Activated T-helper 2 cell treated with anti-CD3 and anti-CD28 coated beads, Interferon-gamma antibody, Interleukin-2, Interleukin-4, amounts not matched to agents 10 μg/mL and 5 μg/mL and 100 μg/mL, durations not matched to agents 14 hours and 24 hours and 36 hours (primary cell): Measurements from ENCODE around the gene IRAK1BP1. TPM values are rescaled to one million over a fixed set of nuclear protein-coding genes. Genes with fewer than 3 reads are reported as not detected.
"Not testable (repeated sequence)": the region's sequence is repeated elsewhere in the genome, so short reads cannot be mapped to it uniquely, and the experiment has no call there.

Experiments used
- DNase-seq: peaks from one replicate; pipeline ENCODE4 v3.0.0; 2021; ENCODE audit warnings: low spot score
- H3K27ac Mint-ChIP-seq: one replicate; pipeline ENCODE4 v1.8.0; 2021; ENCODE audit warnings: mixed read lengths
- H3K27me3 Mint-ChIP-seq: one replicate; pipeline ENCODE4 v1.8.0; 2021; ENCODE audit warnings: low read depth, mixed read lengths
- H3K36me3 Mint-ChIP-seq: one replicate; pipeline ENCODE4 v1.8.0; 2021; ENCODE audit warnings: low read depth, mixed read lengths
- H3K4me1 Mint-ChIP-seq: one replicate; pipeline ENCODE4 v1.8.0; 2021; ENCODE audit warnings: low read depth, mixed read lengths
- H3K4me3 Mint-ChIP-seq: one replicate; pipeline ENCODE4 v1.8.0; 2021; ENCODE audit warnings: low read depth, mild to moderate bottlenecking, moderate library complexity, mixed read lengths
- H3K9me3 Mint-ChIP-seq: one replicate; pipeline ENCODE4 v1.8.0; 2021; ENCODE audit warnings: mixed read lengths
- intact Hi-C: fragments of 100-400 bp; cut with micrococcal nuclease; formaldehyde crosslinking; loops from one replicate; pipeline ENCODE4 v1.15.1; 2023
- total RNA-seq: library from RNA; stranded (reverse); gene quantifications from 2 replicates; pipeline ENCODE4 v1.2.3, GENCODE V29; 2022

The IRAK1BP1 gene
- total RNA-seq, 1 donor from 2014 or later = 2.6 TPM

DNA sequence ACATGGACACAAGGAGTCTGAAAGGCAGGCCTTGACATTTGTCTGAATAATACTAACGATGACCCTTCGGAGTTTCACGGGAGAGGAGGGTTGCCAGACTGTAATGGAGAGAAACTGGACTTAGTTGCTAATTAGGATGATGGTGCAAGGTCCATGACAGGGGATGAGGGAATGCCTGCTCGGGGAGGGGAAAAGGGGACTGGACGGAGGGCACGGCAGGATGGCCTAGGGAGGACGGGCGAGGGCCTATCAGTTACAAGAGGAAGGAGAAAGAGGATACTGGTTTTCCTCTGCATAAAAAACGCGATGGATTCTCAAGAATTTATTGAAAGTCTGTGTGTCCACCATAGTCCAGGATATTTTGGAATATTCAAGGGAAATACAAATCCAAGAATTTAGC is 42.7 kb downstream of the IRAK1BP1 start:
- Mint-ChIP-seq H3K4me1 (peaks cover 10% of the 10 kb centered on the region), H3K9me3 (no peaks in the 10 kb centered on the region), H3K4me3 (peak overlapping the region; percentile 22), H3K36me3 (no peaks in the 10 kb centered on the region), H3K27me3 (peaks cover 27% of the 10 kb centered on the region), H3K27ac (no peak overlapping the region)
- DNase-seq = no peak
- intact Hi-C loops = loop anchor here (5.0 kb wide), 1 partner anchor 43 kb away; the partner anchor contains the start of gene IRAK1BP1

- no peaks in the 10 kb centered on the region for H3K36me3 Mint-ChIP-seq
- intact Hi-C loops = loop anchor here (5.0 kb wide), 1 partner anchor 43 kb away; the partner anchor contains the start of gene IRAK1BP1
- H3K27me3 Mint-ChIP-seq = peaks cover 27% of the 10 kb centered on the region
- H3K4me3 Mint-ChIP-seq = peak overlapping the region; percentile 72
- peaks cover 2% of the 10 kb centered on the region for H3K9me3 Mint-ChIP-seq
- peak; percentile 19 for DNase-seq
- no peak overlapping the region for H3K27ac Mint-ChIP-seq
- H3K4me1 Mint-ChIP-seq = peaks cover 10% of the 10 kb centered on the region
Measured at GRCh38 chr6:78910591-78911171, 43.3 kb downstream of the IRAK1BP1 start.

DNA sequence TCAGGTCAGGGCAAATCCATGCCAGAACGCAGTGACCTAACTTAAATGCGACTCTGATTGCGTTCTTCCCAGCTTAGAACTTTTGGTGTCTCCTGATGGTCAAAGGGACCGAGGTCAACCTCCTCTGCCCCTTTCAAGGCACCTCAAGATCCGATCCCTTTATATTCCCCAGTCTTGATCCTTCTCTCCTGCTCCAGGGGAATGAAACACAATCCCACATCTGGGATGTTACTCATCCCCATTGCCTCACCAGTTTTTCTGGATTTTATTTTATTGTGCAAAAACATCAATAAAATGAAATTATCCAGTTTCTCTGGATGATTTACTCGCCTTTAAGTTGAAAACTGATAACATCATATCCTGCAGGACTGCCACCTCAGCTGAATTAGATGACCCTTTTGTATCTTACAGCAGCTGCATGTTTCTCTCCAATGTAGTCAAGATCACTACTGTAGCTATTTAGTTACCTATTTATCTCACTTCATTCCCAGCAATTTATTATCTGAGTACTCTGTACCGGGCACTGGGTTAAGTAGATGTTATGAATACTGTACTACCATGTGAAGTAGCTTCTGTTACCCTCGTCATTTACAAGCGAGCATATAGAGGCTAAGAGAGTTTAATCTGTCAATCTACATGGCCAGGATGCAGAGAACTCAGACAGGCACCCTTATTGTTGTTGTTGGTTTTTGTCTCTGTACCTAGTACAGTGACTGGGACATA is 44.0 kb downstream of the IRAK1BP1 start:
- intact Hi-C loops = loop anchor here (5.0 kb wide), 1 partner anchor 44 kb away; the partner anchor contains the start of gene IRAK1BP1
- Mint-ChIP-seq H3K36me3 (no peaks in the 10 kb centered on the region), H3K4me3 (peak overlapping the region; percentile 72), H3K4me1 (peaks cover 10% of the 10 kb centered on the region), H3K27me3 (peaks cover 27% of the 10 kb centered on the region), H3K9me3 (peaks cover 9% of the 10 kb centered on the region), H3K27ac (no peak overlapping the region)
- DNase-seq = no peak

DNA sequence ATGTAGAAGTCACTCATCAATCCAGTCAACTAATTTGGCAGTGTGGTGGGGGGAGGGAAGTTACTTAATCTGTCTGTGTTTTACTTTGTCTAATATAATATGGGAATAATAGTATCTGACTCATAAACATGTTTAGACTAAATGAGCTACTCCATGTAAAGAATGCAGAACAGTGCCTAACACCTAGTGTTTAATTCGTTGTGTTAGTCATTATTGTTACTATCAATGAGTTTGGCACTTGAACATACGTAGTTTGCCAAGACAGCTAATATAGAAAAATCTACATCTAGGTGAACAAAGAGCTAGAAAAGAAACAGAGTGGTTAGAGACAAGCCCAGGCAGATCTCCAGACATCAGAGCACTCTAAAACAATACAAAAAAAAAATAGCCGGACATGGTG is 49.1 kb downstream of the IRAK1BP1 start:
- Mint-ChIP-seq H3K36me3 (peaks cover 6% of the 10 kb centered on the region), H3K9me3 (peaks cover 36% of the 10 kb centered on the region), H3K4me1 (peaks cover under 1% of the 10 kb centered on the region), H3K27ac (no peak overlapping the region), H3K4me3 (no peak overlapping the region), H3K27me3 (peaks cover 13% of the 10 kb centered on the region)
- intact Hi-C loops = no loop called here
- DNase-seq = no peak

DNA sequence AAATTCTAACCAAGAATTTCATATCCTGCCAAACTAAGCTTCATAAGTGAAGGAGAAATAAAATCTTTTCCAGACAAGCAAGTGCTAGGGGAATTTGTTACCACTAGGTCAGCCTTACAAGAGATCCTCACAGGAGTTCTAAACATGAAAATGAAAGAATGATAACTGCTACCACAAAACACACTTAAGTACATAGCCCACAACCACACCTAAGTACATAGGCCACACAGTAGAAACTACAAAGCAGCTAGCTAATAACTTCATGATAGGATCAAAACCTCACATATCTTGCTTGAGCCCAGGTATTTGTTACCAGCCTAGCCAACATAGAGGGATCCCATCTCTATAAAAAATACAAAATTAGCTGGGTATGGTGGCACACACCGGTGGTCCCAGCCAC is 50.4 kb downstream of the IRAK1BP1 start:
- Mint-ChIP-seq H3K27ac (no peak overlapping the region), H3K36me3 (peaks cover 6% of the 10 kb centered on the region), H3K27me3 (peaks cover 4% of the 10 kb centered on the region), H3K4me1 (no peaks in the 10 kb centered on the region), H3K9me3 (peaks cover 43% of the 10 kb centered on the region), H3K4me3 (no peak overlapping the region)
- DNase-seq = no peak
- intact Hi-C loops = no loop called here

DNA sequence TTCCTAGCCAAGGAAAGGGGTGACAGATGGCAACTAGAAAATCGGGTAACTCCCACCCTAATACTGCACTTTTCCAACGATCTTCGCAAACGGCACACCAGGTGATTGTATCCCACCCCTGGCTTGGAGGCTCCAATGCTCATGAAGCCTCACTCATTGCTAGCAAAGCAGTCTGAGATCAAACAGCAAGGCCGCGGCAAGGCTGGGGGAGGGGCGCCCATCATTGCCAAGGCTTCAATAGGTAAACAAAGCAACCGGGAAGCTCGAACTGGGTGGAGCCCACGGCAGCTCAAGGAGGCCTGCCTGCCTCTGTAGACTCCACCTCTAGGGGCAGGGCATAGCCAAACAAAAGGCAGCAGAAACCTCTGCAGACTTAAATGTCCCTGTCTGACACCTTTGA is 53.8 kb downstream of the IRAK1BP1 start:
- DNase-seq, H3K27ac Mint-ChIP-seq, H3K4me3 Mint-ChIP-seq, H3K27me3 Mint-ChIP-seq, H3K4me1 Mint-ChIP-seq, intact Hi-C loops, H3K36me3 Mint-ChIP-seq: not testable (repeated sequence)
- H3K9me3 Mint-ChIP-seq = peaks cover 45% of the 10 kb centered on the region

- H3K36me3 Mint-ChIP-seq = no peaks in the 10 kb centered on the region
- no peak for DNase-seq
- intact Hi-C loops = no loop called here
- H3K27me3 Mint-ChIP-seq = peaks cover 4% of the 10 kb centered on the region
- no peak overlapping the region for H3K4me3 Mint-ChIP-seq
- no peak overlapping the region for H3K27ac Mint-ChIP-seq
- peaks cover 28% of the 10 kb centered on the region for H3K9me3 Mint-ChIP-seq
- H3K4me1 Mint-ChIP-seq = no peaks in the 10 kb centered on the region
Measured at GRCh38 chr6:78925317-78925716, 58.0 kb downstream of the IRAK1BP1 start.

DNA sequence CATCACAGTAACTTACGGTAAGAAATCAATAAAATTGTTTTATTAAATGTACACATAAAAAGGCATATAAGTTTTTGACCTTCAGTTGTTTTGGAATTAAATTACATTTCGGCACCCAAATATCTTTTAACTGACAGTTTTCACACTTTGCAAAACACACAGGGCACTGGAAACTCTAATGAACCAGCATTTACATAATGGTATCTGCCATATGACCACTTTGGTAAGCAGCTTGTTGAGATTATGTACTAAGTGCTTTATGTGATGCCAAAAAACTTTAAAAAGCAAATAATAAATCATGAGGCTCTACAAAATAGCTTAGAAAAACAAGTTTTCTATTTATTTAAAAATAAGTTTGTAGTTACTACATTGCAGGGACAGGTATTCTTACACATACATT is 68.2 kb downstream of the IRAK1BP1 start:
- peaks cover 21% of the 10 kb centered on the region for H3K36me3 Mint-ChIP-seq
- no peaks in the 10 kb centered on the region for H3K9me3 Mint-ChIP-seq
- intact Hi-C loops = no loop called here
- H3K4me3 Mint-ChIP-seq = no peak overlapping the region
- no peaks in the 10 kb centered on the region for H3K4me1 Mint-ChIP-seq
- DNase-seq = no peak
- H3K27me3 Mint-ChIP-seq = no peaks in the 10 kb centered on the region
- H3K27ac Mint-ChIP-seq = no peak overlapping the region

DNA sequence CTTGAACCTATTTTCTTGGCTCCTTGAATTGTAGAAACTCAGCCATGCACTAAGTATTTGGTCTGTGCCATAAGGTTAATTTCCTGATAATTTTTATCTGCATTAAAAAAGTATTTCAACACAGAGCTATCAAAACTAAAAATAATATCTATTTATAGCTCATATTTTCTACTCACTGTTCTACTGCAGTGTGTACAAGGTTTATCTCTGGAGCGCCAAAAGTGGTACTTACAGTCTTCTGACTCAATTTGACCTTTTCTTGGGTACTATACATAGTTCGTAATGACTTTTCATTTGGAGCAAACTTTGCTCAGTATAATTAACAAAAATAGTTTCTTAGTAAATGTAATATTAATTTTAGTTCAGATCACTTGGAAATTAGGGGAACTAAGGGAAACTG is 69.2 kb downstream of the IRAK1BP1 start:
- no peak overlapping the region for H3K4me3 Mint-ChIP-seq
- no peaks in the 10 kb centered on the region for H3K27me3 Mint-ChIP-seq

GRCh38 chr6:78942446-78942845 is 75.1 kb downstream of the IRAK1BP1 start:
- no peaks in the 10 kb centered on the region for H3K4me1 Mint-ChIP-seq
- no peak for DNase-seq
- H3K36me3 Mint-ChIP-seq = peaks cover 58% of the 10 kb centered on the region
- no peaks in the 10 kb centered on the region for H3K27me3 Mint-ChIP-seq
- intact Hi-C loops = no loop called here
- H3K9me3 Mint-ChIP-seq = no peaks in the 10 kb centered on the region
- H3K4me3 Mint-ChIP-seq = no peak overlapping the region
- H3K27ac Mint-ChIP-seq = no peak overlapping the region

More for the DNA sequence above, 69.2 kb downstream of the IRAK1BP1 start:
- intact Hi-C loops = no loop called here
- H3K36me3 Mint-ChIP-seq = peaks cover 31% of the 10 kb centered on the region
- no peaks in the 10 kb centered on the region for H3K9me3 Mint-ChIP-seq
- no peak for DNase-seq
- no peaks in the 10 kb centered on the region for H3K4me1 Mint-ChIP-seq
- no peak overlapping the region for H3K27ac Mint-ChIP-seq

DNA sequence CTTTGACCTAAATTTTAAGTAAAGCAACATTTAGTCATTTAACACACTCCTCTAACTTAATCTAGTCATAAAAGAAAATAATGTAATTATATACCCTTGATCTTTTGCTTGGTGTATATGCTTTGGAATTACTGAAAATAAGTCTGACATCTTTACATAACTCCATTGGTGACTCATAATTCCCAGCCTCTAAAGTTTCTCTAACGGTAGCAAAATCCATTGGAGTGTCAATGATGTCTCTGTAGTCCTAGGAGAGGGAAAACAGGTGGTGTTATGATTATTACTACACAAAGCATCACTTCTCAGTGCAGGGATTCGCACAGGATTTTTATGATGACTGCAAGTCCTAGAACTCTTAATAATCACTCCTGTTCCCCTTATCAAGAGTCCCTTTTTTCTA is 80.2 kb downstream of the IRAK1BP1 start:
- intact Hi-C loops = no loop called here
- H3K4me3 Mint-ChIP-seq = no peak overlapping the region
- H3K4me1 Mint-ChIP-seq = peaks cover 2% of the 10 kb centered on the region
- no peak for DNase-seq
- H3K27ac Mint-ChIP-seq = no peak overlapping the region
- peaks cover 31% of the 10 kb centered on the region for H3K9me3 Mint-ChIP-seq
- peaks cover 80% of the 10 kb centered on the region for H3K36me3 Mint-ChIP-seq
- H3K27me3 Mint-ChIP-seq = no peaks in the 10 kb centered on the region

DNA sequence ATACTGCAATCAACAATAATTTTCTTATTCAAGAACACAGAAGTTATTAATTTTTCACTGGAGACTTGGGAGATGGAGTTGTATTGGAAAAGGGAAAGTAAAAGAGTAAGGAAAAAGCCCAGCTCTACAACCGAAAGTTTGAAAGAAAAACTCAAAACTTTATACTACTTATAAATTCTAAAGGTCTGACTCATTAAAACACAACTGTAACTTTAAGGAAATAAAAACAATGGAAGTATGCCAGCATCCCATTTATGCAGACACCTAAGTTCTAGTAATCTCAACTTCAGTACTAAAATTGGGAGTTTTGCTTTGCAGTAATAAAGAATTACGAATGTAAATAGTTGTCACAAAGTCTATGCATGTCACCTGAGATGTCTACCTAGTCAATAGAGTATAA is 80.6 kb downstream of the IRAK1BP1 start:
- no peak overlapping the region for H3K27ac Mint-ChIP-seq
- DNase-seq = no peak
- intact Hi-C loops = no loop called here

DNA sequence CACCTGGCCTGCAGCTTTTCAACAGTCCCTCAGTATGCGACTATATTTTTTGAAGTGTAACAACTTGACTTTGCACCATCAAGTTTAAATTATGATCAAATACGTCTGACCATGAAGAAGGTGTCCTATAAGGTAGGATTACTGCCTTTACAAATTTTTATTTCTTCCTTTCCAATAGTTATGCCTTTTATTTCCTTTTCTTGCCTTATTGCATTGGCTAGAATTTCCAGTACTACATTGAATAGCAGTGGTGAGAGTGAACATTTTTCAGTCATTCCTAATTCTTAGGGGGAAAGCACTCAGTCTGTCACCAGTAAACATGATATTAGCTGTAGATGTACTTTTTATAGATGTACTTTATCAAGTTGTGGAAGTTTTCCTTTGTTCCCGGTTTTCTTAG is 81.4 kb downstream of the IRAK1BP1 start:
- H3K27ac Mint-ChIP-seq = no peak overlapping the region
- H3K4me3 Mint-ChIP-seq = no peak overlapping the region
- no peaks in the 10 kb centered on the region for H3K27me3 Mint-ChIP-seq
- peaks cover 2% of the 10 kb centered on the region for H3K4me1 Mint-ChIP-seq
- intact Hi-C loops = no loop called here
- peaks cover 85% of the 10 kb centered on the region for H3K36me3 Mint-ChIP-seq
- DNase-seq = no peak
- H3K9me3 Mint-ChIP-seq = peaks cover 40% of the 10 kb centered on the region

More for the DNA sequence above, 80.6 kb downstream of the IRAK1BP1 start:
- Mint-ChIP-seq H3K9me3 (peaks cover 36% of the 10 kb centered on the region), H3K36me3 (peaks cover 82% of the 10 kb centered on the region), H3K27me3 (no peaks in the 10 kb centered on the region), H3K4me3 (no peak overlapping the region), H3K4me1 (peaks cover 2% of the 10 kb centered on the region)
